Right atrium auricular region (tissue), 2 donors: Measurements from ENCODE around the gene LASP1. TPM values are rescaled to one million over a fixed set of nuclear protein-coding genes. Genes with fewer than 3 reads are reported as not detected.
"Not testable (repeated sequence)": the region's sequence is repeated elsewhere in the genome, so short reads cannot be mapped to it uniquely, and the experiment has no call there.

Source experiments
- DNase-seq: peaks from one replicate; pipeline ENCODE4 v3.0.0-alpha.2; 2019; ENCODE audit warnings: low spot score
- H3K27ac ChIP-seq, 2 donors: fragments of 200-600 bp; sonication (generic); 1 replicate in 1 of 2; 2 replicates in 1 of 2; pipeline ENCODE4 v1.5.1; 2016 to 2019
- H3K27me3 ChIP-seq, 2 donors: fragments of 200-600 bp; sonication (generic); one replicate each; pipeline versions ENCODE4 v1.5.1 to v1.6.0; 2017 to 2019
- H3K36me3 ChIP-seq: fragments of 200-600 bp; sonication (generic); one replicate; pipeline ENCODE4 v1.5.1; 2016
- H3K4me1 ChIP-seq, 2 donors: fragments of 200-600 bp; sonication (generic); one replicate each; pipeline versions ENCODE4 v1.5.1 to v1.6.0; 2017 to 2019
- H3K4me3 ChIP-seq, 2 donors: fragments of 200-600 bp; sonication (generic); 1 replicate in 1 of 2; 2 replicates in 1 of 2; pipeline ENCODE4 v1.5.1; 2017 to 2019; ENCODE audit warnings: mild to moderate bottlenecking in 1 of 2, moderate library complexity in 1 of 2
- H3K9me3 ChIP-seq, 2 donors: fragments of 200-600 bp; sonication (generic); one replicate each; pipeline ENCODE4 v1.5.1; 2019
- CTCF ChIP-seq, 2 donors: fragments of 200-600 bp; sonication (generic); IDR thresholded peaks; one replicate each; pipeline ENCODE4 v1.5.1; 2019; ENCODE audit warnings: antibody characterized with exemption in 2 of 2
- total RNA-seq, 2 donors: library from RNA; depleted of rRNA; stranded (reverse); fragments of >200 nt; gene quantifications; one replicate each; pipeline ENCODE4 v1.1.0, GENCODE V29; 2016

Gene LASP1
- total RNA-seq, 2 donors from 2014 or later = 34.2 to 65.4 TPM

DNA sequence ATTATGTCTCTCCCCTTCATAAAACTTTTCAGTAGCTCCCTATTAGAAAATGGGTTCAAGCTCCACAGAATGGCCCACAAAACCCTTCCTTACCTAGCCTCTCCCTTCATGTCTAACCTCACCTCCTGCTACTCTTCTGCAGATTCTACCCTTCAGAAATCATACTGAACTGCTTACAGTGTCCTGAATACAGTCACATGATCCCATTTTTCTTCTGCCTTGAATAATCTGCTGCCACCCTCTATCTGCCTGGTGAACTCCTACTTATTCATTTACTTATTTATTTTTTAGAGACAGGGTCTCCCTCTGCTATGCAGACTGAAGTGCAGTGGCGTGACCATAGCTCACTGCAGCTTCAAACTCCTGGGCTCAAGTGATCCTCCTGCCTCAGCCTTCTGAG, 70.5 kb downstream of the LASP1 start:
- no peaks in the 10 kb centered on the region for H3K9me3 ChIP-seq
- H3K4me3 ChIP-seq = no peak overlapping the region
- TF ChIP-seq CTCF (IDR thresholded peaks at IDR 0.05) = no peak
- H3K36me3 ChIP-seq = no peaks in the 10 kb centered on the region
- DNase-seq = no peak
- H3K27me3 ChIP-seq = no peaks in the 10 kb centered on the region
- H3K27ac ChIP-seq = no peak overlapping the region
- no peaks in the 10 kb centered on the region for H3K4me1 ChIP-seq

DNA sequence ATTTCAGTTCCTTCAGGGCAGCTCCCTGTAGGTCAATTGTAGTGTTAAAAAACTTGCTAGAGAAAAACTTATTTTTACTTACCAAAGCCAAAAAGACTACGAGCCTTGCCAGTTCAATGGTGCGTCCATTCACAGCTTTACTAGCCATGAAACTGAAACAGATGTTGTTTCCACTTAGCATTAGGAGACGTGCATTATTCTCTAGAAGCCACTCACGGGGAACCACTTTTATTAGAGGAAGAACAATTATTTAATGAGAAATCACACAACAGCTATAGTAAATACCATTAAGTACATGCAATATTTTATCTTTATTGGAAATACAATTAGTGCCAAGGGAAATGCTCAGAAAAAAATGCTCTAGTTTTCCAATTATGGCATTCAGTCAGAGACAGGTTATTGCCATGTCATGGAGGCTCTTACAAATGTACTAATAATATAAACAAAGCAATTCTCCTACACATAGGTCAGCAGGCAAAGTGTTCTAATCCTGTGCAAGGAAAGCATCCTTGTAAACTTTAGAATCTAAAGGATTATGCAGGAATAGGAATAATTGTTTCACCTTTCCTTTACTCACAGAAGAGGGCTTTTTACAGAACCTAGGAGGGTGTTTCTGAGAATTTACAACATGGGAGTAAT, 73.0 kb downstream of the LASP1 start:
- no peak overlapping the region for H3K4me3 ChIP-seq
- DNase-seq = no peak
- no peaks in the 10 kb centered on the region for H3K36me3 ChIP-seq
- TF ChIP-seq CTCF (IDR thresholded peaks at IDR 0.05) = no peak
- H3K4me1 ChIP-seq = no peaks in the 10 kb centered on the region
- H3K27ac ChIP-seq = no peak overlapping the region
- H3K9me3 ChIP-seq = no peaks in the 10 kb centered on the region
- no peaks in the 10 kb centered on the region for H3K27me3 ChIP-seq

DNA sequence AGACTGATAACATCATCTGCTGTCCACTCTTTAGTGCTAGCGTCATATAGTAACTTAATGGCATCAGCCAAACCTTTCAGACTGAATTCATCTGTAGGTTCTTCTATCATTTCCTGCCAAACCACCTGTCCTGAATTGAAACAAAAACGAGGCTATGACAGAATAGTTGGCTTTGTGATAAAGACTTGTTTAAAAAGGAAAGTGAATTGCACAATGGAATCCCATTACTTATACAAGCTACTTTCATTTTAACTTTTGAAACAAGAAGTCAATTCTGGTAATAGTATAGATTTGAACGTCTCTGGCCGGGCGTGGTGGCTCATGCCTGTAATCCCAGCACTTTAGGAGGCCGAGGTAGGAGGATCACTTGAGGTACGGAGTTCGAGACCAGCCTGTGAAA, 73.7 kb downstream of the LASP1 start:
- Histone ChIP-seq H3K4me3 (no peak overlapping the region), H3K27me3 (no peaks in the 10 kb centered on the region), H3K4me1 (no peaks in the 10 kb centered on the region), H3K27ac (no peak overlapping the region), H3K9me3 (no peaks in the 10 kb centered on the region), H3K36me3 (no peaks in the 10 kb centered on the region)
- DNase-seq = no peak
- no peak for TF ChIP-seq CTCF (IDR thresholded peaks at IDR 0.05)

DNA sequence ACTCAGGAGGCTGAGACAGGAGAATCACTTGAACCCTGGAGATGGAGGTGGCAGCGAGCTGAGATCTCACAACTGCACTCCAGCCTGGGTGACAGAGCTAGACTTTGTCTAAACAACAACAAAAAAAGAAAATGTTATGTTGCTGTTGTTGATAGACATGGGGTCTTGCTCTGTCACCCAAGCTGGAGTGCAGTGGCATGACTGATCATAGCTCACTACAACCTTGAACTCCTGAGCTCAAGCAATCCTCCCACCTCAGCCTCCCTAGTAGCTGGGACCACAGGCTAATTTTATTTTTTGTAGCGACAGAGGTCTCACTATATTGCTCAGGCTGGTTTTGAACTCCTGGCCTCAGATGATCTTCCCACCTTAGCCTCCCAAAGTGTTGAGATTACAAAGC, 77.3 kb downstream of the LASP1 start:
- TF ChIP-seq CTCF (IDR thresholded peaks at IDR 0.05) = no peak
- no peak for DNase-seq
- H3K27ac ChIP-seq = no peak overlapping the region
- H3K9me3 ChIP-seq = no peaks in the 10 kb centered on the region
- H3K4me1 ChIP-seq = no peaks in the 10 kb centered on the region
- no peaks in the 10 kb centered on the region for H3K36me3 ChIP-seq
- H3K4me3 ChIP-seq = no peak overlapping the region
- no peaks in the 10 kb centered on the region for H3K27me3 ChIP-seq

- H3K27ac ChIP-seq, H3K27me3 ChIP-seq, DNase-seq, H3K36me3 ChIP-seq, H3K4me3 ChIP-seq, H3K9me3 ChIP-seq, H3K4me1 ChIP-seq: not testable (repeated sequence)
These were observed 83.9 kb downstream of the LASP1 start for GRCh38 chr17:38953800-38954199.

DNA sequence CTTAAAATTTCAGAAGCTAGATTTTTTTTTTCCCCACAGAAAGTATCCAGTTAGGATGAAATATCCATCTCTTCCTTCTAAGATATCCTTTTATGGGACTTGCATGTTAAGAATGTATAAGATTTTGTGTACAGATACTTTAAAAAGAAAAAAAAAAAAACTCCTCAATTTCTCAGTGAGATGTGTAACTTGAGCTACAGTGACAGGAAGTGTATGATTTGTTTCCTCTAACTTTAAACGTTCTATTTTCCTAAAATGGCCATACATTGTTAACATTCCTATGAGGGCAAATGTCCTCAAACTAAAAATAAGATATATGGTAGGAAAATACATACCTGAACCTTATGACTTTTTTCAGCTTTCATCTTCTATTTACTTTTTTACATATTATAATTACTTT, 88.5 kb downstream of the LASP1 start:
- TF ChIP-seq CTCF (IDR thresholded peaks at IDR 0.05) = no peak
- DNase-seq = no peak
- Histone ChIP-seq H3K27me3 (no peaks in the 10 kb centered on the region), H3K36me3 (no peaks in the 10 kb centered on the region), H3K27ac (no peak overlapping the region), H3K4me1 (no peaks in the 10 kb centered on the region), H3K4me3 (no peak overlapping the region), H3K9me3 (no peaks in the 10 kb centered on the region)
